Lower leg skin (tissue), 3 donors: ENCODE data around the gene PLEKHN1.

Experiments
- POLR2A ChIP-seq, 2 donors: fragments of 450-650 bp; IDR thresholded peaks; one replicate each; pipeline ENCODE4 v1.6.1; 2016 to 2017; ENCODE audit warnings: antibody characterized with exemption in 2 of 2, mild to moderate bottlenecking in 1 of 2, moderate library complexity in 1 of 2
- TF ChIP-seq, protein P1 (sequence below), 3 donors: fragments of 450-650 bp; IDR thresholded peaks; one replicate each; pipeline ENCODE4 v1.5.1; 2016; ENCODE audit warnings: antibody characterized with exemption in 3 of 3, mild to moderate bottlenecking in 3 of 3, moderate library complexity in 2 of 3

DNA sequence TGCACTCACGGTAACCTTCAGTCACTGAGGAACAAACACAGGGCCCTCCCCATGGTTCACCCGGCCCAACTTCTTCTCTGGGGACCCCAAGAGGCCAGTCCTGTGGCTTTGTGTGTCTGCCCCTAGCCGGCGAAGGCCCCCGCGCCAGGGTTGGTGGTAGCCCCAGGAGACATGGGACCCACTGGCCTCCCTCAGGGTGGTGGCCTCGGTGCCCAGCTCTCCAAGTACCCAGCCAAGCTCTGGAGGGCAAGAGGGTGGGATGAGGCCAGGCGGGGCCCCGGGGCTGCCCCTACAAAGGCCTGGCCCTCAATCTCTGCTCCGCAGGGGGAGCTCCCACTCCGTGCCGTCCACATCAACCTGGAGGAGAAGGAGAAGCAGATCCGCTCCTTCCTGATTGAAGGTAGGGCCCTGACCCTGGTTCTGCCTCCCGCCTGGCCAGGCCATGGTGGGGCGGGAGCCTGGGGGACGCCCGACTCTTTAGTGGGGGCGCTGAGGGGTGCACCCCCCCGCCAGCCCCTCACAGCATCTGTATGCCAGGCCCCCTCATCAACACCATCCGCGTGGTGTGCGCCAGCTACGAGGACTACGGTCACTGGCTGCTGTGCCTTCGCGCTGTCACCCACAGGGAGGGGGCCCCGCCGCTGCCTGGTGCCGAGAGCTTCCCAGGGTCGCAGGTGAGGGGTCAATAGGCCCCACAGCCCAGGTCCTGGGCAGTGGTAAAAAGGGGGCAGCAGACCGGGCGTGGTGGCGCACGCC, 5.6 kb downstream of the PLEKHN1 start:
- TF ChIP-seq, protein P1, sequence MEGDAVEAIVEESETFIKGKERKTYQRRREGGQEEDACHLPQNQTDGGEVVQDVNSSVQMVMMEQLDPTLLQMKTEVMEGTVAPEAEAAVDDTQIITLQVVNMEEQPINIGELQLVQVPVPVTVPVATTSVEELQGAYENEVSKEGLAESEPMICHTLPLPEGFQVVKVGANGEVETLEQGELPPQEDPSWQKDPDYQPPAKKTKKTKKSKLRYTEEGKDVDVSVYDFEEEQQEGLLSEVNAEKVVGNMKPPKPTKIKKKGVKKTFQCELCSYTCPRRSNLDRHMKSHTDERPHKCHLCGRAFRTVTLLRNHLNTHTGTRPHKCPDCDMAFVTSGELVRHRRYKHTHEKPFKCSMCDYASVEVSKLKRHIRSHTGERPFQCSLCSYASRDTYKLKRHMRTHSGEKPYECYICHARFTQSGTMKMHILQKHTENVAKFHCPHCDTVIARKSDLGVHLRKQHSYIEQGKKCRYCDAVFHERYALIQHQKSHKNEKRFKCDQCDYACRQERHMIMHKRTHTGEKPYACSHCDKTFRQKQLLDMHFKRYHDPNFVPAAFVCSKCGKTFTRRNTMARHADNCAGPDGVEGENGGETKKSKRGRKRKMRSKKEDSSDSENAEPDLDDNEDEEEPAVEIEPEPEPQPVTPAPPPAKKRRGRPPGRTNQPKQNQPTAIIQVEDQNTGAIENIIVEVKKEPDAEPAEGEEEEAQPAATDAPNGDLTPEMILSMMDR (IDR thresholded peaks at IDR 0.05), result no peak
- TF ChIP-seq POLR2A (IDR thresholded peaks at IDR 0.05), result no peak
